ENCODE data around the gene SLCO2B1.

SLCO2B1 gene

DNA sequence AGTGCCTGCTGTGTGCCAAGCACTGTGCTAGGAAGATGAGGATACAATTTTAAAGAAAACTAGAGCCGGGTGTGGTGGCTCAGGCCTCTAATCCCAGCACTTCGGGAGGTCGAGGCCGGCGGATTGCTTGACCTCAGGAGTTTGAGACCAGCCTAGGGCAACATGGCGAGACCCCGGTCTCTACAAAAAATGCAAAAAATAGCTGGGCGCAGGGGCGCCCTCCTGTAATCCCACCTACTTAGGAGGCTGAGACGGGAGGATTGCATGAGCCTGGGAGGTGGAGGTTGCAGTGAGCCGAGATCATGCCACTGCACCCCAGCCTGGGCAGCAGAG is 98.0 kb downstream of the SLCO2B1 start:
- H3K36me3 Mint-ChIP-seq, result no peaks in the 10 kb centered on the region
- H3K27me3 Mint-ChIP-seq, result no peaks in the 10 kb centered on the region
- no peaks in the 10 kb centered on the region for H3K9me3 Mint-ChIP-seq (ENCODE audit: low read depth)
- no peak overlapping the region for H3K4me3 Mint-ChIP-seq
- no peak overlapping the region for H3K27ac Mint-ChIP-seq
- H3K4me1 Mint-ChIP-seq (ENCODE audit: low read depth), result peaks cover 3% of the 10 kb centered on the region

GRCh38 chr11:75249704-75250103 is 98.8 kb downstream of the SLCO2B1 start:
- Mint-ChIP-seq H3K36me3 (no peaks in the 10 kb centered on the region), H3K4me1 (ENCODE audit: low read depth) (peaks cover 3% of the 10 kb centered on the region), H3K4me3 (no peak overlapping the region), H3K27ac (no peak overlapping the region), H3K9me3 (ENCODE audit: low read depth) (no peaks in the 10 kb centered on the region), H3K27me3 (no peaks in the 10 kb centered on the region)

DNA sequence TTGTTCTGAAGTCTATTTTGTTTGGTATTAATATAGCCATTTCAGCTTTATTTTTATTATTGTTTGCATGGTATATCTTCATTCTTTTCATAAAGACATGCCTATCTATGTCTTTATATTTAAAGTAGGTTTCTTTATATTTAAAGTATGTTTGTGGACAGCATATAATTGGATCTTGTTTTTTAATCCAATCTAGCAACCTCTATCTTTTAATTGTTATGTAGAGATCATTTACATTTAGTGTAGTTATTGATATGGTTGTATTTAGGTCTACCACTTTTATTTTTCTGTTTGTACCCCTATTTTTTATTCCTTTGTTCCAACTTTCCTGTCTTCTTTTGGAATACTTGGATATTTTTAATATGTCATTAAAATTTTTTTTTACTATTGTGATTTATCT is 103.4 kb downstream of the SLCO2B1 start:
- no peak overlapping the region for H3K27ac Mint-ChIP-seq
- no peaks in the 10 kb centered on the region for H3K36me3 Mint-ChIP-seq
- H3K9me3 Mint-ChIP-seq (ENCODE audit: low read depth), result no peaks in the 10 kb centered on the region
- H3K27me3 Mint-ChIP-seq, result no peaks in the 10 kb centered on the region
- peaks cover 3% of the 10 kb centered on the region for H3K4me1 Mint-ChIP-seq (ENCODE audit: low read depth)
- H3K4me3 Mint-ChIP-seq, result no peak overlapping the region

Data from activated naive CD8-positive, alpha-beta T cell (primary cell).